ENCODE results near the gene MPST.

- TF ChIP-seq CTCF (IDR thresholded peaks at IDR 0.05) (no peak), POLR2A (IDR thresholded peaks at IDR 0.05) (no peak)
Measured at GRCh38 chr22:37007651-37008050, 11.9 kb upstream of the MPST start.
